Thyroid gland (tissue), 4 donors: ENCODE data around the gene ENOX1.

Experiments used
- CTCF ChIP-seq, 6 experiments: fragments of 200-600 bp in 3 of 6; fragments of 450-650 bp in 3 of 6; sonication (generic) in 3 of 6; IDR thresholded peaks; one replicate each; pipeline ENCODE4 v1.5.1; 2016 to 2019; ENCODE audit warnings: antibody characterized with exemption in 6 of 6, mild to moderate bottlenecking in 2 of 6, inconsistent platforms in 1 of 6, moderate library complexity in 1 of 6
- POLR2A ChIP-seq, 2 donors: fragments of 450-650 bp; IDR thresholded peaks; one replicate each; pipeline ENCODE4 v1.6.1; 2017; ENCODE audit warnings: antibody characterized with exemption in 2 of 2, mild to moderate bottlenecking in 2 of 2, moderate library complexity in 1 of 2

- TF ChIP-seq CTCF (IDR thresholded peaks at IDR 0.05): no peak
- TF ChIP-seq POLR2A (IDR thresholded peaks at IDR 0.05): no peak
These were observed 299.3 kb downstream of the ENOX1 start for GRCh38 chr13:43487461-43487860.
